Sigmoid colon (tissue), 7 donors: ENCODE results near the gene C1QL2. TPM values are rescaled to one million over a fixed set of nuclear protein-coding genes. Genes with fewer than 3 reads are reported as not detected.

ENCODE experiments used
- DNase-seq: peaks from one replicate; pipeline ENCODE4 v3.0.0-alpha.2; 2019
- H3K27ac ChIP-seq, 4 donors: fragments of 200-600 bp; sonication (generic); one replicate each; pipeline ENCODE4 v1.5.1; 2016 to 2019; ENCODE audit warnings: mild to moderate bottlenecking in 1 of 4
- H3K27me3 ChIP-seq, 3 donors: fragments of 200-600 bp; sonication (generic); one replicate each; pipeline ENCODE4 v1.5.1; 2019; ENCODE audit warnings: mild to moderate bottlenecking in 1 of 3
- H3K36me3 ChIP-seq, 4 donors: fragments of 200-600 bp; sonication (generic); one replicate each; pipeline ENCODE4 v1.5.1; 2016 to 2019
- H3K4me1 ChIP-seq, 4 donors: fragments of 200-600 bp; sonication (generic); one replicate each; pipeline ENCODE4 v1.5.1; 2017 to 2019
- H3K4me3 ChIP-seq, 4 donors: fragments of 200-600 bp; sonication (generic); one replicate each; pipeline ENCODE4 v1.5.1; 2017 to 2019; ENCODE audit warnings: mild to moderate bottlenecking in 2 of 4, moderate library complexity in 1 of 4
- H3K9me3 ChIP-seq, 4 donors: fragments of 200-600 bp in 3 of 4; sonication (generic) in 3 of 4; one replicate each; pipeline versions ENCODE4 v1.5.1 to v1.6.1; 2013 to 2019
- EP300 ChIP-seq, 4 donors: sonication (generic); formaldehyde crosslinking; IDR thresholded peaks; one replicate each; pipeline ENCODE4 v1.6.1; 2017; ENCODE audit warnings: antibody characterized with exemption in 4 of 4
- POLR2A ChIP-seq, 2 donors: fragments of 450-650 bp; IDR thresholded peaks; one replicate each; pipeline ENCODE4 v1.6.1; 2016; ENCODE audit warnings: antibody characterized with exemption in 2 of 2, mild to moderate bottlenecking in 2 of 2, moderate library complexity in 2 of 2
- POLR2AphosphoS5 ChIP-seq, 4 donors: sonication (generic); formaldehyde crosslinking; IDR thresholded peaks; one replicate each; pipeline ENCODE4 v1.6.1; 2017; ENCODE audit warnings: antibody characterized with exemption in 4 of 4
- WGBS, 2 donors: extraction: QIAGEN DNeasy Blood & Tissue Kit; methylation state at CpG; one replicate each; pipeline ENCODE4 v1.1.7; 2013; 5-methylcytosine and 5-hydroxymethylcytosine counted together
- intact Hi-C: fragments of 100-400 bp; cut with DNase I; formaldehyde crosslinking; loops from one replicate; pipeline ENCODE4 v1.15.1; 2023
- polyA plus RNA-seq, 3 donors: library from polyadenylated mRNA; stranded (reverse); fragments of 200-250 nt; gene quantifications; one replicate each; pipeline ENCODE4 v1.2.3, GENCODE V29; 2013
- total RNA-seq, 4 donors: library from RNA; depleted of rRNA; stranded (reverse); fragments of >200 nt; gene quantifications; one replicate each; pipeline ENCODE4 v1.1.0, GENCODE V29; 2016
- TF ChIP-seq, protein P1 (sequence below), 4 experiments: fragments of 450-650 bp in 3 of 4; fragments of 200-600 bp in 1 of 4; IDR thresholded peaks; one replicate each; pipeline ENCODE4 v1.5.1; 2016 to 2019; ENCODE audit warnings: antibody characterized with exemption in 4 of 4, mild to moderate bottlenecking in 3 of 4, moderate library complexity in 2 of 4
- donor health status: healthy with polysubstance abuse.
- donor health status: Bipolar disorder and iron deficiency.
- donor health status: healthy.

C1QL2 gene
- total and polyA plus RNA-seq, 7 donors, result not detected

DNA sequence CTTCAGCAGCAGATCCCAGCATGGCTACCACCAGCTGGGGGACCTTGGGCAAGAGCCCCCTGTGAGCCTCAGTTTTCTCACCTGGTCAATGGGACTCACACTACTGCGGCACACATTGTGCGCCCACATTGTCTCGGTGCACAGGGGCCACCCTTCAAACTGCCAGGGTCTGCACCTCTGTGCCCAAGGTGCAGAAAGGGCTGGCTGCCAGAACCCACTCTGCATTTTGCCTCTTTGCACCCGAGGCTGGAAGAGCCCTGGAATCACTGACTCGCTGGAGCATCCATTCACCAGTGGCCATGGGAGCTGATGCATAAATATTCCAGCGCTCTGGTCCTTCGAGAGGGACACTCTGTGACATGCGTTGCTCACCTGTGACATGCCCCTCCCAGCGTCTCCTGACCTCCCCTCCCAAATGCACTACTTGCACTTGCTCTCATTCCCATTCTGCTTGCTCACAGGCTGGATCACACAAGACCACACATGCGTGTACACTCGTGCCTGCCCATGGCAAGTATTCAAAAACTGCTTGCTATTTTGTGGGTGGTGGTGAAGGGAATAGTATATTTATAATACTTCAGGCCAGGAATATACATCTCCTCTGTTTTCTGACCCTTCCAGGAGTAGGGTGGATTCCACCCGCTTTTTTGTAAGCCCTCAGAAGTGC, 18.8 kb upstream of the C1QL2 start:
- DNase-seq, result no peak
- intact Hi-C loops, result no loop called here
- Histone ChIP-seq H3K4me3 (no peak overlapping the region), H3K36me3 (no peaks in the 10 kb centered on the region), H3K27me3 (no peaks in the 10 kb centered on the region), H3K27ac (no peak overlapping the region), H3K9me3 (no peaks in the 10 kb centered on the region), H3K4me1 (no peaks in the 10 kb centered on the region)
- TF ChIP-seq POLR2A (IDR thresholded peaks at IDR 0.05) (no peak), EP300 (IDR thresholded peaks at IDR 0.05) (no peak), POLR2AphosphoS5 (IDR thresholded peaks at IDR 0.05) (no peak)
- TF ChIP-seq, protein P1, sequence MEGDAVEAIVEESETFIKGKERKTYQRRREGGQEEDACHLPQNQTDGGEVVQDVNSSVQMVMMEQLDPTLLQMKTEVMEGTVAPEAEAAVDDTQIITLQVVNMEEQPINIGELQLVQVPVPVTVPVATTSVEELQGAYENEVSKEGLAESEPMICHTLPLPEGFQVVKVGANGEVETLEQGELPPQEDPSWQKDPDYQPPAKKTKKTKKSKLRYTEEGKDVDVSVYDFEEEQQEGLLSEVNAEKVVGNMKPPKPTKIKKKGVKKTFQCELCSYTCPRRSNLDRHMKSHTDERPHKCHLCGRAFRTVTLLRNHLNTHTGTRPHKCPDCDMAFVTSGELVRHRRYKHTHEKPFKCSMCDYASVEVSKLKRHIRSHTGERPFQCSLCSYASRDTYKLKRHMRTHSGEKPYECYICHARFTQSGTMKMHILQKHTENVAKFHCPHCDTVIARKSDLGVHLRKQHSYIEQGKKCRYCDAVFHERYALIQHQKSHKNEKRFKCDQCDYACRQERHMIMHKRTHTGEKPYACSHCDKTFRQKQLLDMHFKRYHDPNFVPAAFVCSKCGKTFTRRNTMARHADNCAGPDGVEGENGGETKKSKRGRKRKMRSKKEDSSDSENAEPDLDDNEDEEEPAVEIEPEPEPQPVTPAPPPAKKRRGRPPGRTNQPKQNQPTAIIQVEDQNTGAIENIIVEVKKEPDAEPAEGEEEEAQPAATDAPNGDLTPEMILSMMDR (IDR thresholded peaks at IDR 0.05), result no peak
- WGBS, 2 donors, result 88% methylated on average over 12 of the region's 12 CpGs

DNA sequence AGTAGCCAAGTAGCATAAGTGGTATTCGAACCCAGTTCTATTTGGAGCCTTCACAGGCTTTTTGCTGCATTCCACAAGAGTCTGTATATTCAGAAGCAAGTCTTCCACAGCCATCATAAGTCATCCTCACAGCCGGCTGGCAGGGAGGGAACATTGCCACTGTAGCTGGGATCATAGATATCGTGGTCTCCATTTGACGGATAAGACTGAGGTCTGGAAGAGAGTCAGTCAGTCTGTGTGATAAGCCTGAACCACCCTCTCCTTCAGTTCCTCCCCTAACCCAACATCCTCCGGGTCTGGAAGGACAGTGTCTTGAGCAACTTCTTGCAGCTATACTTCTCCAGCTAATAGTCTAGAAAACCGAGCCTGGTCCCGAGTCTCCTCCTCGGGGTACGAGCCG, 17.0 kb upstream of the C1QL2 start:
- H3K4me3 ChIP-seq, result no peak overlapping the region
- TF ChIP-seq POLR2AphosphoS5 (IDR thresholded peaks at IDR 0.05) (no peak), EP300 (IDR thresholded peaks at IDR 0.05) (no peak), POLR2A (IDR thresholded peaks at IDR 0.05) (no peak)
- TF ChIP-seq, protein P1 (IDR thresholded peaks at IDR 0.05), result no peak
- H3K4me1 ChIP-seq, result no peaks in the 10 kb centered on the region
- DNase-seq, result no peak
- no peak overlapping the region for H3K27ac ChIP-seq
- intact Hi-C loops, result no loop called here
- no peaks in the 10 kb centered on the region for H3K27me3 ChIP-seq
- no peaks in the 10 kb centered on the region for H3K9me3 ChIP-seq
- WGBS, 2 donors, result 83 to 90% methylated on average over 10 of the region's 10 CpGs
- H3K36me3 ChIP-seq, result no peaks in the 10 kb centered on the region

DNA sequence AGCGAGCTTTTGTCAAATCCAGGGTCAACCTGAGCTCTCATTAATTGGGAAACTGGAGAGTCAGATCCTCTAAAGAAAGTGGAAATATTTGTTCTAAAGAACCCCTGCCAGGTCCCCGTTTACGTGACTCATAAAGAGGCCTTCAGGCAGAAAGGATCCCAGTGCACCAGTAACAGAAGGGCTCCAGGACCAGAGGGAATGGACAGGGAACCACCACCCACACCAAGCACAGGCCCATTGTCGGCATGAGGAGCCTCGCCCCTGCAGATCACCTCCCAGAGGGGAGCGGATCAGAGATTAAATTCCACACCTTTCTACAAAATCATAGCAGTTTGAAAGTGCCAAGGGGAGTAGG, 16.4 kb upstream of the C1QL2 start:
- 82 to 86% methylated on average over 6 of the region's 6 CpGs for WGBS, 2 donors
- H3K36me3 ChIP-seq, result no peaks in the 10 kb centered on the region
- no peaks in the 10 kb centered on the region for H3K9me3 ChIP-seq
- TF ChIP-seq POLR2AphosphoS5 (IDR thresholded peaks at IDR 0.05), result no peak
- no peak for TF ChIP-seq POLR2A (IDR thresholded peaks at IDR 0.05)
- TF ChIP-seq EP300 (IDR thresholded peaks at IDR 0.05), result no peak
- TF ChIP-seq, protein P1 (IDR thresholded peaks at IDR 0.05), result no peak
- H3K4me1 ChIP-seq, result no peaks in the 10 kb centered on the region
- intact Hi-C loops, result no loop called here
- no peak for DNase-seq
- H3K4me3 ChIP-seq, result no peak overlapping the region
- no peaks in the 10 kb centered on the region for H3K27me3 ChIP-seq
- H3K27ac ChIP-seq, result no peak overlapping the region

DNA sequence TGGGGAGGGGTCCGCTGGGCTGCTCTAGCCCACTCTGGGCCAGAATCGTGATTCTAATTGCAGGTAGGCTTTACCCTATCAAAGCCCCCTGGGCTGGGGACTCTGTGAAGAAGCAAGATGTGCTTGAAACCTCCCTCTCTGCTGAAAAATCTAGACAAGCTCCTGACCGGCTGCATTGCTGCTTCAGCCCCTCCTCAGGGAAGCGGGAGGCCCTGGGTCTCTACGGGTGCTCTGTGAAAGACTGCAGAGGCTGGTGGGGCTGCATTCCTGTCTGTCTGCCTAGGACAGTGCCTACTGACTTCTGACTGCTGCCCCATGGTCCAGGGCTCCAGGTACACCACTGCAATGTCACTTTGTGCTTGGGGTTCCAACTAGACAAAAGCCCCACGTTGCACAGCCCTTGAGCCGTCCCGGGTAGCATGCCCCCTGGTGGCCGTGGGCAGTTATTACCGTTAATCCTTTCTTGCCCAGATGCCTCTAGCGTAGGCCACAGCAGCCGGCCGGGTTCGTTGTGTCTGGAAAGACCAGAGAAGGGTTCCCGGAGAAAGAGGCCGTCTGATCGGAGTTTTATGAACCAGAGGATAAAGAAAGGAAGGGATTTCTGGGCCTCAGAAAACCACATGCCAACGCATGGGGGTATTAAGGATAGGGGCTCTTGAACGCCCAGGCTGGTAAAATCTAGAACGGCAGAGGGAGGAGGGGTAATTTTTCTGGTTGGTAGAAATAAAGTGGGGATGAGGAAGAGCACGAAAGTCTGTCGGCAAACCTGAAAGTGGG, 15.9 kb upstream of the C1QL2 start:
- Histone ChIP-seq H3K27ac (no peak overlapping the region), H3K4me1 (no peaks in the 10 kb centered on the region), H3K36me3 (no peaks in the 10 kb centered on the region), H3K9me3 (no peaks in the 10 kb centered on the region), H3K4me3 (no peak overlapping the region), H3K27me3 (no peaks in the 10 kb centered on the region)
- TF ChIP-seq POLR2AphosphoS5 (IDR thresholded peaks at IDR 0.05) (no peak), EP300 (IDR thresholded peaks at IDR 0.05) (no peak), POLR2A (IDR thresholded peaks at IDR 0.05) (no peak)
- TF ChIP-seq, protein P1 (IDR thresholded peaks at IDR 0.05), result peak in 2 of 4 experiments; percentile 14 to 27
- 51 to 64% methylated on average over 22 of the region's 22 CpGs for WGBS, 2 donors
- DNase-seq, result no peak
- intact Hi-C loops, result no loop called here
